GM23248 (cell line): ENCODE results near the gene CLCN6.

Experiments used
- EZH2 ChIP-seq: fragments of 200-600 bp; sonication (generic); IDR thresholded peaks from 2 replicates; pipeline ENCODE4 v1.6.1; 2018; ENCODE audit warnings: antibody characterized with exemption, mild to moderate bottlenecking; ENCODE audit not compliant: insufficient read depth, poor library complexity, severe bottlenecking
- EZH2phosphoT487 ChIP-seq: fragments of 200-600 bp; sonication (generic); IDR thresholded peaks from 2 replicates; pipeline ENCODE4 v1.6.1; 2018; ENCODE audit warnings: antibody characterized with exemption, moderate library complexity, mild to moderate bottlenecking, low read depth; ENCODE audit not compliant: insufficient read depth

DNA sequence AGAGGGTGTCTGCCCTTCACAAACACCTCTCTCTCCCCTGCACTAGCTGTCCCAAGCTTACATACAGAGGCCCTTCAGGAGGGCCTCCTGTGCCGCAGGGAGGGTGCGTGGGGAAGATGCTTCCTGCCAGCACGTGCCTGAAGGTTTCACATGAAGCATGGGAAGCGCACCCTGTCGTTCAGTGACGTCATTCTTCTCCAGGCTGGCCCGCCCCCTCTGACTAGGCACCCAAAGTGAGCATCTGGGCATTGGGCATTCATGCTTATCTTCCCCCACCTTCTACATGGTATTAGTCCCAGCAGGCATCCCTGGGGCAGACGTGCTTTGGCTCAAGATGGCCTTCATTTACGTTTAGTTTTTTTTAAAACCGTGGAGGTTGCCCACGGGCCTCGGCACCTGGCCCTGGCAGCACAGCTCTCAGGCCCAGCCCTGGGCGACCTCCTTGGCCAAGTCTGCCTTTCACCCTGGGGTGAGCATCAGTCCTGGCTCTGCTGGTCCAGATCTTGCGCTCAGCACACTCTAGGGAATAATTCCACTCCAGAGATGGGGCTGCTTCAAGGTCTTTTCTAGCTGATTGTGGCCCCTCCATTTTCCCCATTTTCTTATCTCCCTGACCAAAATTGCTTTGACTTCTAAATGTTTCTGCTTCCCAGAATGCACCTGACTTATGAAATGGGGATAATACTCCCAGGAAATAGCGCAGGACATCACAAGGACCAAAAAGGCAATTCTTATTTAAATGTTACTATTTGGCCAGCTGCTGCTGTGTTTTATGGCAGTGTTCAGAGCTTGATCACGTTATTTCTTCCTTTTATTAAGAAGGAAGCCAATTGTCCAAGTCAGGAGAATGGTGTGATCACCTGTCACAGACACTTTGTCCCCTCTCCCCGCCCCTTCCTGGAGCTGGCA is 35.5 kb downstream of the CLCN6 start:
- TF ChIP-seq EZH2: no peak
- TF ChIP-seq EZH2phosphoT487: no peak
